Hepatocyte (in vitro differentiated cells): ENCODE data around the gene DOK5.

ENCODE experiments used
- EZH2 ChIP-seq: fragments of 200-600 bp; sonication (generic); IDR thresholded peaks from 2 replicates; pipeline ENCODE4 v1.6.1; 2016; ENCODE audit warnings: antibody characterized with exemption, mild to moderate bottlenecking, borderline replicate concordance
- TF ChIP-seq, protein P1 (sequence below): fragments of 200-600 bp; sonication (generic); IDR thresholded peaks from 2 replicates; pipeline ENCODE4 v1.5.1; 2016; ENCODE audit warnings: antibody characterized with exemption, mild to moderate bottlenecking; ENCODE audit not compliant: poor library complexity

DNA sequence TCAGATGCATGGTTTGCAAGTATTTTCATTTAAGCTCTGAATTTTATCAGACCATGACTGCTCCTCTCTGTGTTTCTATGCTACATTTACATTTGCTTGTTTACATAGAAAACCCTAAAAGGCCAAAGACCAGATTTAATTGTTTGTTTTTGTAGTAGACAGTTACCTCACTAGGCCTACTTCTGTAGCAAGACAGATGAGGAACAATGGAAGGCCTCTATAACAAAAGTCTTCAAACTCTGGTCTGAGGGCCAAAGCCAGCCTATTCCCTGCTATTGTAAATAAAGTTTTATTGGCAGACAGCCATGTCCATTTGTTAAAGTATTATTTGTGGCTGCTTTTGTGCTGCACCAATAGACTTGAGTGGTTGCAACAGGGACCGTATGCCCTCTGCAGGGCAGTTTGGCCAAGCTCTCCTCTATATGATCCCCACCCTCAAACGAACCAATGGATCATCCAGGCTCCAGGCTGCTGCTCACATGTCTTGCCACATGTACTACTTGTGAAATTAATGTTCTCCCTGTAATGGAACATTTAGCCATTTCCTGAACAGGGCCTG lies 182.0 kb downstream of the DOK5 start:
- TF ChIP-seq, protein P1, sequence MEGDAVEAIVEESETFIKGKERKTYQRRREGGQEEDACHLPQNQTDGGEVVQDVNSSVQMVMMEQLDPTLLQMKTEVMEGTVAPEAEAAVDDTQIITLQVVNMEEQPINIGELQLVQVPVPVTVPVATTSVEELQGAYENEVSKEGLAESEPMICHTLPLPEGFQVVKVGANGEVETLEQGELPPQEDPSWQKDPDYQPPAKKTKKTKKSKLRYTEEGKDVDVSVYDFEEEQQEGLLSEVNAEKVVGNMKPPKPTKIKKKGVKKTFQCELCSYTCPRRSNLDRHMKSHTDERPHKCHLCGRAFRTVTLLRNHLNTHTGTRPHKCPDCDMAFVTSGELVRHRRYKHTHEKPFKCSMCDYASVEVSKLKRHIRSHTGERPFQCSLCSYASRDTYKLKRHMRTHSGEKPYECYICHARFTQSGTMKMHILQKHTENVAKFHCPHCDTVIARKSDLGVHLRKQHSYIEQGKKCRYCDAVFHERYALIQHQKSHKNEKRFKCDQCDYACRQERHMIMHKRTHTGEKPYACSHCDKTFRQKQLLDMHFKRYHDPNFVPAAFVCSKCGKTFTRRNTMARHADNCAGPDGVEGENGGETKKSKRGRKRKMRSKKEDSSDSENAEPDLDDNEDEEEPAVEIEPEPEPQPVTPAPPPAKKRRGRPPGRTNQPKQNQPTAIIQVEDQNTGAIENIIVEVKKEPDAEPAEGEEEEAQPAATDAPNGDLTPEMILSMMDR: no peak
- no peak for TF ChIP-seq EZH2
